Skeletal muscle cell (primary cell): ENCODE results near the gene LGI2.
A peak's percentile ranks its signal among the peaks of the same experiment; 100 is the strongest.
"Not testable (repeated sequence)": the region's sequence is repeated elsewhere in the genome, so short reads cannot be mapped to it uniquely, and the experiment has no call there.

Experiments
- DNase-seq: peaks from one replicate; pipeline ENCODE4 v3.0.0-alpha.2; 2010; ENCODE audit warnings: low read depth
- H3K4me3 ChIP-seq: 2 replicates; pipeline ENCODE4 v1.5.1; 2011; ENCODE audit warnings: low read depth, mild to moderate bottlenecking, control low read depth, low read length, moderate library complexity

Gene LGI2, protein sequence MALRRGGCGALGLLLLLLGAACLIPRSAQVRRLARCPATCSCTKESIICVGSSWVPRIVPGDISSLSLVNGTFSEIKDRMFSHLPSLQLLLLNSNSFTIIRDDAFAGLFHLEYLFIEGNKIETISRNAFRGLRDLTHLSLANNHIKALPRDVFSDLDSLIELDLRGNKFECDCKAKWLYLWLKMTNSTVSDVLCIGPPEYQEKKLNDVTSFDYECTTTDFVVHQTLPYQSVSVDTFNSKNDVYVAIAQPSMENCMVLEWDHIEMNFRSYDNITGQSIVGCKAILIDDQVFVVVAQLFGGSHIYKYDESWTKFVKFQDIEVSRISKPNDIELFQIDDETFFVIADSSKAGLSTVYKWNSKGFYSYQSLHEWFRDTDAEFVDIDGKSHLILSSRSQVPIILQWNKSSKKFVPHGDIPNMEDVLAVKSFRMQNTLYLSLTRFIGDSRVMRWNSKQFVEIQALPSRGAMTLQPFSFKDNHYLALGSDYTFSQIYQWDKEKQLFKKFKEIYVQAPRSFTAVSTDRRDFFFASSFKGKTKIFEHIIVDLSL

DNA sequence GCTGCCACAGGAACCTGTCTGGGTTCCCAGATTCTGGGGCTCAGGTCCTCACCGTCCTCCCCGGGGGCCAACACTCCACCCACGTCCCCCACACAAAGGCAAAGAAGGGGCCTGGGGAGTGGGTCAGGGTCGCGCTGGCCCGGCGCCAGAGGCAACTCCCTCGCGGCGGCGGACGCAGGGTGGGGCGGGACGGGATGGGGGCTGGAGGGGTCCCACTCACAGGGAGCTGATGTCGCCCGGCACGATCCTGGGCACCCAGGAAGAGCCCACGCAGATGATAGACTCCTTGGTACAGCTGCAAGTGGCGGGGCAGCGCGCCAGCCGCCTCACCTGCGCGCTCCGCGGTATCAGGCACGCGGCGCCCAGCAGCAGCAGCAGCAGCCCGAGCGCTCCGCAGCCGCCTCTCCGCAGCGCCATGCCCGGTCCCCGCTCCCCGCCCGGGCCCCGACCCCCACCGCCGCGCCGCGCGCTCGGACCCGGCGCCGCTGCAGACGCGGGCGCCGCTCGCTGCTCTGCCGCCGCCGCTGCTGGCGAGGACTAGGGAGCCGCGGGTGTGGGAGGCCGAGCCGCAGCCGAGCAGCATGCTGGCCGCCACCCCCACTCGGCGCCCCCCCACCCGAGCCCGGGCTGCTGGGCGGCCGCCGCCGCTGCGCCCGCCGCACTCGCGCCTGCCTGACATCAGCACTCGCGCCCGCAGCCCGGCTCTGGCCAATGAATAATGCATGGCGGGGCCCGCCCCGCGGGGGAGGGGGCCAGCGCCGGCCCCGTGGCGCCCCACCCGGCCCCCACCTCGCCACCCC, at the start of gene LGI2:
Gene LGI2 (minus strand): TSS at position 670 of the 800 bp plus-strand sequence. CDS start 253 bp downstream, at position 417.
- DNase-seq, result no peak
- peak within 1 kb of the TSS; percentile 44 for H3K4me3 ChIP-seq

DNA sequence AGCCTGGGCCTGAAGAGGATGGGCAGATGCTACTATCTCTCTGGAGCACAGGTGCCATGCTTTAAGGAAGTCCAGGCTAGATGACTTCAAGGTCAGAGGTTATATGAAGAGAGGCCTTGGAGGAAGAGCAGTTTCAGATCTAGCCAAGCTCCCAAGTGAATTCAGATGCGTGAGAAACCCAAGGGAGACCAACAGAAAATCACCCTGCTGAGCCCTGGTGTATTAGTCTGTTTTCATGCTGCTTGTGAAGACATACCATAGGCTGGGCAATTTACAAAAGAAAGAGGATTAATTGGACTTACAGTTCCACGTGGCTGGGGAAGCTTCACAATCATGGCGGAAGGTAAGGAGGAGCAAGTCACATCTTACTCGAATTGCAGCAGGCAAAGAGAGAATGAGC, 47.8 kb upstream of the LGI2 start:
- DNase-seq, result no peak
- H3K4me3 ChIP-seq, result no peak overlapping the region

DNA sequence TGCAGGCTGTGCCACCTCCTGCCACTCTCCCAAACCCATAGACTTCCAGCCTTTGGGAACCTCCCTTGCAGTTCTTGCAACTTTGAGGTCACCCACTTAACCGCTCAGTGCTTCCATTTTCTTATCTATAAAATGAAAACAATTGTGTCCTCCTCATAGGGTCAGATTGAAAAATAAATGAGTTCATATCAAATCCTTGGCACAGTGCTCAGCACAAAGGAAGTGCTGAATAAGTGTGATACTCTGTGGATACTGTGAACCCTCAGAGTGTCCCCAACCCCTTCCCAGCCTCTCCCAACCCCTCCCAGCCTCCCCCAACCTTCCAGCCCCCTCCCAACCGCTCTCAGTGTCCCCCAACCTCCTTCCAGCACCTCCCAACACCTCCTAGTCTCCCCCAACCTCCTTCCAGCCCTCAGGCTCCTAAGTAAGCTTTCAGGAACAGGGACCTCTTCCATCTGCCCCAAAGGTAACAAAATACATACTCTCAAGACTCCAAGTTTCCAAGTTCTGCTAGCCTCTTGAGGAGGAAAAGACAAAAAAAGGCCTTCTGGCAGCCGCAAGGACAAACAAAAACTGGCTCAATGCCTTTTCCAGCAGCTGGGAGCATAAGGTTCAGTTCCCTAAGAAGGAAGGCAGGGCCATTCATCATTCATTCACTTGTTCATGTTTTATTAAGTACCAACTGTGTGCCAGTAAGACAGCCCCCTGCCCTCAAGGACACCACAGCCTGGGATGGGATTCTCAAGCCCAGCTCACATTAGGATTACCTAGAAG, 46.1 kb upstream of the LGI2 start:
- DNase-seq, result no peak
- H3K4me3 ChIP-seq, result no peak overlapping the region

DNA sequence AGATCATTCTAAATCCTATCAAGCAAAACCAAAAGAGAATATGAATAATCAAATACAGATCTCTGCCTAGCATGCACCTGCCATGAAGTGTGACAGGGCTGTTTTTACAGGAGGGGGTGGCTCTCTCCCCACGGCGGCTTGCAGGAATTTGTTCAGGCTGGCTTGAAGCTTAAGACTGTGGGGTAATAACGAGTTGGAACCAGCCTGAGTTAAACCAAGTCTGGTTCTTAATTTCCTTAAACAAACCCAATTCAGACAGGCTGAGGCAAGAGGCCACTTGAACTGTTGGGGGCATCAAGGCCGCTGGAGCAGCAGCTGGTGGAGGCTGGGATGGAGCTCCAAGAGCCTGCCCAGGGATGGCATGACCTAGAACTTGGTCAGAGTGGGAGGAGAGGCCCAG, 45.1 kb upstream of the LGI2 start:
- H3K4me3 ChIP-seq, result no peak overlapping the region
- DNase-seq, result no peak

DNA sequence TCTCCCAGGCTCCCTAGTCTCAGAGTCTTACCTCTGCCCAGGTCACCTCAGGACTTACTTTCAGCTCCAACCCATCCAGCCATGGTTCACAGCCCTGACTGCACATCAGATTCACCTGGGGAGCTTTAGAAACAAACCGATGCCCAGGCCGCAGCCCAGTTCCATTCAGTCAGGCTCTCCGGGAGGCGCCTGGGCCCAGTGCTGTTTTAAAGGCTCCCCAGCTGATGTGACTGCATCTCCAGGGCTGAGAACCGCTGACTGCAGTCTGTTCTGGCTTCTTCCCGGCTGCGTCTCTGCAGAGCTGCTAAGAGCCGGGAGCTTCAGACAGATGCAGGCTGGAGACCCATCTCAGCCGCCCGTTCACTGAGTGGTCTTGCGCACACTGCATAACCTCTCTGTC, 44.4 kb upstream of the LGI2 start:
- no peak for DNase-seq
- no peak overlapping the region for H3K4me3 ChIP-seq

DNA sequence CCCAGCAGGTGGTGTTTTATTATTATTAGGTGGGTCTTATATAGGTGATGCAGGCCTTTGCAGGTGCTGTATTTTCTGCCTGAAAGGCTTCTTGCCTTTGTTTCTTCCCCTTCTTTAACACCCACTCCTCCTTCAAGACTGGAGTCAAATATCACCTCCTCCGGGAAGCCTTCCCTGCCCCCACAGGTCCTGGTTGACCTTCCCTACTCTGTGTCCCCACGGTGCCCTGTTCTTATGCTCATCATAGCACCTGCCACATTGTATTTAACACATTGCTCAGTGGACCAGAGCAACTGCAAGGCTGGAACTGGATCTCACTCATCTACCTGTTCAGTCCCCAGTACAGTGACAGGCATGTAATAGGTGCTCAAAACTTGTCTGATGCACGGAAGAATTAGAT, 39.8 kb upstream of the LGI2 start:
- no peak for DNase-seq
- H3K4me3 ChIP-seq, result no peak overlapping the region

DNA sequence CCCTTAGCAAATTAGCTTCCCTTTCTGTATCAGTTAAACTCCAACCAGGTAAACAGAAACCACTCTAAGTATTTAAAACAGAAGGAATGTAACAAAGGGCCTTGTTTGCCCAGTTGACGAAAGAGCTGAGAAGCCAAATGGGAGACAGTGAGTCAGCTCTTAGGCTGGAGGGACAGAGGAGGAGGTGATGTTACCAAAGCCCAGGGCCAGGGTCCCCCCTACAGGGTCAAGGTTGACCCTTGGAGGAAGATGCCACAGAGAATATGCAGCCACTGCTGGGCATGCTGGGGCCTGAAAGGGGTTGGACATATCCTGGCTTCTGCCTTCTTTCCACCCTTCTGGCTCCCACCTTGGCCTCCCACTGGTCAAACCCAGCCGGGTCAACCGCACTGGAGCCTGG, 38.3 kb upstream of the LGI2 start:
- DNase-seq, result no peak
- H3K4me3 ChIP-seq, result no peak overlapping the region

DNA sequence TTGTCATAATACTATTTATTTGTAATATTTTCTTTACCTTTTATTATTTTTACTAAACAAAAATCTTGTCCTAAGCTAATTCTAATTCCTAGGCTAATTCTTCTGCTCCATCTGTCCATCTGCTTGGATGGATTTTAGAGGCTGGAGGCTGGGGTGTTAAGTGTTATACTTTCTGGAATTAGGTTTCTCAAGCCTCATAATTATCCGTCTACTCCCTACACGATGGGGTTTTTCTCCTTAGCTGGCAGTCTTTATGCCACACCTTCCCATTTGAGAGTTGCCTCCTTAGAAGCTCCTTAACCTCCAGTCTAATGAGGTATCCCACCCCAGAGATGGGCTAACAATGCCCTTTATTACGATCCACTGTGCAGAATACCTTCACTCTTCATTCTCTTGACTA, 37.6 kb upstream of the LGI2 start:
- DNase-seq, result no peak
- no peak overlapping the region for H3K4me3 ChIP-seq

DNA sequence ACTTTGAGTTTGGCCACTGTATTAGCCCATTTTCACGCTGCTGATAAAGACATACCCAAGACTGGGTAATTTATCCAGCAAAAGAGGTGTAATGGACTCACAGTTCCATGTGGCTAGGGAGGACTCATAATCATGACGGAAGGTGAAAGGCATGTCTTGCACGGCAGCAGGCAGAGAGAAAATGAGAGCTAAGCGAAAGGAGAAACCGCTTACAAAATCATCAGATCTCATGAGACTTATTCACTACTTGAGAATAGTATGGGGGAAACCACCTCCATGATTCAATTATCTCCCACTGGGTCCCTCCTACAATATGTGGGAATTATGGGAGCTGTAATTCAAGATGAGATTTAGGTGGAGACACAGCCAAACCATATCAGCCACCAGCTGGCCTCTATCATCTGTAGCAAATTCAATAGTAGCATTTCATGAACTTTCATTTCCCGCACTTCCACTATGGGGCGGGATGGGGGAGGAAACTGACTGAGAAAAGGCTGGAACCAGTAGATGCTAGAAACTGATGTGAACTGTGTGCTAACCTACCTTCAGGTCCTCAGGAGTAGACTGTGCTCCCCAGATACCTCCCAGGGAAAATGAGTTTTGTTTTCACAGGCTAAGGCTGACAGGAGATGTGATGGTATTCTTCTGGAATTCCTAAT, 35.3 kb upstream of the LGI2 start:
- peak; percentile 28 for DNase-seq
- H3K4me3 ChIP-seq, result no peak overlapping the region

DNA sequence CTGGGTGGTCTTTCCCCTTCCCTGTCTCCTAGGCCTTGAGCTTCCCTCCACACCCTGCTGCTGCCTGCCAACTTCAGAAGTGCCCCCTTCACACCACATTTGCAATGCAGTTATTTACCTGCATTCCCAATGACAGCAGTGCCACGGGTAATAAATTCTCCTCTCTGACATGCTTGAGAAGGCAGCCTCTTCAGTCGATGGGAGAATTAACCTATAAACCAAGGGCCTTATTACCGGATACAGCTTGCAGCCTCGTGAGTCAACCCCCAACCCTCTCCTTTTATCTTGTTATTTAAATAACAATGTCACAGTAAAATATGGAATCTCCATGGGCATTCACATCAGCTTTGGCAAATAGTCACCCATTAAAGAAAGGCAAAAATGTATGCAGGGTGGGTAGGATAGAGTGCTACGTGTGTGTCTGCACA, 34.7 kb upstream of the LGI2 start:
- DNase-seq, result no peak
- no peak overlapping the region for H3K4me3 ChIP-seq

DNA sequence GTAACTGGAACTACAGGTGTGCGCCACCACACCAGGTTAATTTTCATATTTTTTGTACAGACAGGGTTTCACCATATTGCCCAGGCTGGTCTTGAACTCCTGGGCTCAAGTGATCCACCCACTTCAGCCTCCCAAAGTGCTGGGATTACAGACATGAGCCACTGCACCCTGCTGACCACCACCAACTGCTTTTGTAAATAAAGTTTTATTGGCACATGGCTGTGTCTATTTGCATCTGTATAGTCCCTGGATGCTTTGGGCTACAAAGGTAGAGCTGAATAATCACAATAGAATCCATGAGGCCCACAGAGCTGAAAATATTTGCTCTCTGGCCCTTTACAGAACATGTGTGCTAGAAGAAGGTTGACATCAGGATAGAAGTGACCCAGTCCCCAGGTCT, 33.7 kb upstream of the LGI2 start:
- not testable (repeated sequence) for H3K4me3 ChIP-seq, DNase-seq

DNA sequence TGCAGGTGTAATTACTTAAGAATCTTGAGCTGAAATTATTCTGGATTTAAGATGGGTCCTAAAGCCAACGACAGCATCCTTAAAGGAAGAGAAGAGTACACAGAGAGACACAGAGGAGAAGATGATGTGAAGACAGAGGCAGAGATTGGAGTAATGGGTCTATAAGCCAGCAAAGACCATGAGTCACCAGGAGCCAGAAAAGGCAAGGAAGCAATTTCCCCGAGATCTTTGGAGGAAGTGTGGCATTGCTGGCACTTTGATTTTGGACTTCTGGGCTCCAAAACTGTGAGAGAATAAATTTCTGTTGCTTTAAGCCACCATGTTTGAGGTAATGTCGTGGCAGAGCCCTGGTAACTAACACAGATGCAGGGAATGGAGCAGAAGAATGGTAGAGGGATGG, 32.4 kb upstream of the LGI2 start:
- no peak overlapping the region for H3K4me3 ChIP-seq
- DNase-seq, result no peak

DNA sequence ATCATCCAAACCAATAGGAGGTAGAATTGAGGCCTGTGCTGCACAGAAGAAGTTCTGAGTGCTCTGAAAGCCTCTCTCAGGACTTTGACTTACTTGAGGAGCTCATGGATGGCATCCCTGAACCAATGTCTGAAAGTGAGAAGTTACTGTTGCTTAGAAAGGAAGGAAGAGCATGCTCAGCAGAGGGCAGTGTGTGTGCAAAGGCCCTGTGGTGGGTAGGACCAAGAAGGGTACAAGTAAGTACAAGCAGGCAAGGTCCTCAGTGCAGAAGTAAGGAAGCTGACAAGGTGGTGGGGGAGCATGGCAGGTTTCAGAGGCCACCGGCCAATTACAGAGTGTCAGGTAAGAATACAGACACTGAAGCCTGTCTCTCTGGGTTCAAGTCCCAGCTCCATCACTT, 31.4 kb upstream of the LGI2 start:
- no peak for DNase-seq
- H3K4me3 ChIP-seq, result no peak overlapping the region

DNA sequence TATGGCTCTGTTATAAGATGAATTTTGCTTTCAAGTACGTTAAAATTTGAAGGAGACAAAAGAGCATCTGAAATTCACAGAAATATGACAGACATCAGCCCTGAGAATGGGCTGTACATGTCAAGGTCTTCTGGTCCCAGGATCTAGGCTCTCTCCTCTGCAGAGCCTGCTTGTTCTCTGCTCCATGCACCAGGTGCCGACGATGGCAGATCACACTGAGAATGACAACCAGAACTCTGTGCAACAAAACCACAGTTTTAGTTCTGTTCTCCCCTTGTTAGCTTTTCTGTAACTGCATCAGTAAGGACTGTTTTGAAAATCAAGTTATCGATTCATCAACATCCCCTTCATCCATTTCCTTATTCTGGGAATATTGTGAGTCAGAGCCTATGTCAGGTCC, 30.9 kb upstream of the LGI2 start:
- DNase-seq, result no peak
- H3K4me3 ChIP-seq, result no peak overlapping the region

DNA sequence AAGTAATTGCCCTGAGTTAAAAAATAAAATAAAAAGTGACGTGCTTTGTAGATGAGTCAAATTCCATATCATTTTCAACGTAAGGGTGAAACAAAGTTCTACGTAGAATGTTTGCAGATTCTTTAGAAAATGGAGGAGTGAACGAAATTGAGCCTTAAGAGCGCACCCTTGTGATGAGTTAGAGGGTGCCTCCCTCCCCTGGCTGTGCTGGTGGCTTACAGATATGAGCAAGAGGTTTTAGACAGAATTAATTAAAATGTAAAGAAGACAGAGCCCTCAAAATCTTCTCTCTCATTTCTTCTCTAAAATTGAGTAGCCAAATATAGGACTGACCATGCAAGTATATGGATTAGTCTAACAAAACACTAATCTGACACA, 30.2 kb upstream of the LGI2 start:
- H3K4me3 ChIP-seq, result no peak overlapping the region

DNA sequence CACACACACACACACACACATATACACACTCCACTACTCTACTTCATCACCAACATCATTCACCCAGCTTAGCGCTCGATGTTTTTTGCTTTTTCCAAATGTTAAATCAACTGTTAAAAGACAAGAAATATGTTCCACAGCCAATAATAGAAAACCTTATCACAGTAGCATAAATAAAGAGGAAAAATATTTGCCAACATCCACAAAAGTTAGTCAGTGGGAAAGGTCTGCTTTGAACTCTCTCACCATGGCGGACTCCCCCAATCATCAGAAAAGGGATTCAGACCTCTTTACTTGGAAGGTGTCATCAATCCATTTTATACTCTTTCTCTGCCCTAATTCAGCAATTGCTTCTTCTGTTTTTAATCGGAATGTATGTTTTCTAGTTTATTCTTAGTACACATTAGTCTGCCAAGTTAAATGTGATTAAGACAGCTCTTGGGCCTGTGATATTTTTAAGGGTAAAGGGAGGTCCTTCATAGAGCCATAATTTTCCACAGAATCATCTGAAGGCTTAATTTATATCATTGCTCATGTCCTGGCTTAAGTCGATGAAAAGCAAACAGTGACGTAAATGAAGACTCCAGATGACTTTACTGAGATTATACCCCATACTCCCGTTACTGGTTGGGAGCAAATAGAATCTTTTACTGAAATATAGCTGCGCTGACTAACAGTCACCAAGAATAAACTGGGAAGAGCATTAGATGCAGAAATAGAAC, 29.7 kb upstream of the LGI2 start:
- no peak for DNase-seq
- no peak overlapping the region for H3K4me3 ChIP-seq

More for the DNA sequence above, 30.2 kb upstream of the LGI2 start:
- DNase-seq, result no peak

DNA sequence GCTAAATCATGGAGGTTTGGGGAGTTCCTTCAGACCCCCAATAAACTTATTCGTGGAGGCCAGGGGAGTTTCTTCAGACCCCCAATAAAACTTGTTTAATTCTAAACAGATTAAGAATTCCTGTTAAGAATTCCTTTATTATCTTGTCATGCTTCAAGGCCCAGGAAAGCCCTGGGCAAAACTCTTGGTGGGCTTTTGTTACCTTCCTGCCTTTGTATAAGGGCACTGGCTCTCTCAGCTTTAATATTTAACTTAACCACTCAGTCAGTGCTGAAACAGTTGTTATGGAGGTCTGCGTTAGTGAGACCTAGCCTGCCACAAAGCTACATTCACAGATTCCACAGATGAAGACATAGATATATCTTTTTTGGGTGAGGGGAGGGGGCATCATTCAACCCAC, 29.0 kb upstream of the LGI2 start:
- DNase-seq, result no peak

DNA sequence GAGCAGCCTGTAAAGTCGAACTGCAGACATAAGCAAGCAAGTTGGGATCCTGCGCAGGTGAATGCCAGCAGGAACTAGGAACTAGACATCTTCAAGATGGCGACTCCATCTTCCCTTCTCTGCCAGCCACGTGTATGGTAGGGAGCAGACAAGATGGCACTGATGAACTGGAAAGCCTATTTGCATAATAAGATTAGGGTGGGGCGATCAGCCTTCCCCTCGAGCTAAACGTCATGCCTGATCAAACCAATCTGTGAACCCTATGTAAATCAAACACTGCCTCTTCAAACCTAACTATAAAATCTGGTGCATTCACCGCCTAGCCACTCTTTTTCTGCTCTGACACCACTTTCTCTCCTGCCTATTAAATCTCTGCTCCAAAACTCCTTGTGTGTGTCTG, 28.1 kb upstream of the LGI2 start:
- H3K4me3 ChIP-seq, result no peak overlapping the region
- no peak for DNase-seq

More for the DNA sequence above, 29.0 kb upstream of the LGI2 start:
- no peak overlapping the region for H3K4me3 ChIP-seq

DNA sequence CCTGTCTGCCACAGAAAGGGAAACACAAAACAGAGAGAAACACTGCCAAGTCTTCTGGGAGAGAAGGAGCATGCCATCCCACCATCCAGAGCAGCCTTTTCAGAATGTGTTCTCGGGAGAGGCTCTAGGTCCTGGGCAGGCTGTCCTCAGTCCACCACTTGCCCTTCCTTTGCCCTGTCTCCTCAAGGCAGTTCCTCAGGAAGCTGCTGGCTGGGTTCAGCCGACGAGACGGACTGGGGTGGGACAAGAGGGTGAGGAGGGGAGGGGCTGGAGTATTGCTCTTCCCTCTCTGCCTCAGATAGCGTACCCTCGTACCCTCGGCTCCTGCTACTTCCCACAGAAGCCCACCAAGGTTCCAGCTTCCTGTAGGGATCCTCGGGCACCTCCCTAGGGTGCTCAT, 26.6 kb upstream of the LGI2 start:
- no peak for DNase-seq
- no peak overlapping the region for H3K4me3 ChIP-seq
